ENCODE results near the gene UST. TPM values are rescaled to one million over a fixed set of nuclear protein-coding genes. Genes with fewer than 3 reads are reported as not detected.

Gene UST
- total and polyA plus RNA-seq, 2 experiments from 2014 or later, result 8.0 to 11.7 TPM

- no peaks in the 10 kb centered on the region for H3K27me3 ChIP-seq
- no peak overlapping the region for H3K4me3 ChIP-seq
- no peak overlapping the region for H2AFZ ChIP-seq
- TF ChIP-seq CTCF (IDR thresholded peaks at IDR 0.05; ENCODE audit: poor library complexity), result no peak
- no peak for TF ChIP-seq EZH2 (IDR thresholded peaks at IDR 0.05; ENCODE audit: borderline replicate concordance)
- TF ChIP-seq EZH2phosphoT487 (IDR thresholded peaks at IDR 0.05; ENCODE audit: low read depth, severe bottlenecking, unreplicated experiment), result no peak
- no peaks in the 10 kb centered on the region for H3K4me1 ChIP-seq (ENCODE audit: insufficient read depth)
- no peak for DNase-seq (ENCODE audit: low spot score)
- no peaks in the 10 kb centered on the region for H3K36me3 ChIP-seq (replicated peaks; ENCODE audit: insufficient read depth, low read depth)
- no peaks in the 10 kb centered on the region for H3K79me2 ChIP-seq
- no peak overlapping the region for H3K4me2 ChIP-seq
- no peaks in the 10 kb centered on the region for H3K9me3 ChIP-seq (ENCODE audit: low read depth)
- no peaks in the 10 kb centered on the region for H3K9me2 ChIP-seq (replicated peaks; ENCODE audit: insufficient read depth)
- H3K27ac ChIP-seq, result no peak overlapping the region
- 94% methylated on average over 2 of the region's 2 CpGs for WGBS (ENCODE audit: low lambda C conversion rate, missing lambda C conversion rate)
- no peaks in the 10 kb centered on the region for H4K20me1 ChIP-seq (ENCODE audit: insufficient read depth, poor library complexity, severe bottlenecking)
These were observed 42.9 kb upstream of the UST start for GRCh38 chr6:148703900-148704299.

- no peaks in the 10 kb centered on the region for H3K9me3 ChIP-seq (ENCODE audit: low read depth)
- no peak overlapping the region for H3K4me2 ChIP-seq
- no peaks in the 10 kb centered on the region for H3K79me2 ChIP-seq
- no peaks in the 10 kb centered on the region for H3K27me3 ChIP-seq
- H3K36me3 ChIP-seq (replicated peaks; ENCODE audit: insufficient read depth, low read depth), result no peaks in the 10 kb centered on the region
- H4K20me1 ChIP-seq (ENCODE audit: insufficient read depth, poor library complexity, severe bottlenecking), result no peaks in the 10 kb centered on the region
- no peak overlapping the region for H2AFZ ChIP-seq
- no peak overlapping the region for H3K4me3 ChIP-seq
- H3K9me2 ChIP-seq (replicated peaks; ENCODE audit: insufficient read depth), result no peaks in the 10 kb centered on the region
- H3K4me1 ChIP-seq (ENCODE audit: insufficient read depth), result no peaks in the 10 kb centered on the region
- 89% methylated on average over 7 of the region's 7 CpGs for WGBS (ENCODE audit: low lambda C conversion rate, missing lambda C conversion rate)
- TF ChIP-seq EZH2 (IDR thresholded peaks at IDR 0.05; ENCODE audit: borderline replicate concordance) (no peak), EZH2phosphoT487 (IDR thresholded peaks at IDR 0.05; ENCODE audit: low read depth, severe bottlenecking, unreplicated experiment) (no peak), CTCF (IDR thresholded peaks at IDR 0.05; ENCODE audit: poor library complexity) (no peak)
- no peak for DNase-seq (ENCODE audit: low spot score)
- H3K27ac ChIP-seq, result no peak overlapping the region
These were observed 42.2 kb upstream of the UST start for GRCh38 chr6:148704400-148705246.

- H3K79me2 ChIP-seq, result no peaks in the 10 kb centered on the region
- no peaks in the 10 kb centered on the region for H3K27me3 ChIP-seq
- H3K4me2 ChIP-seq, result no peak overlapping the region
- no peak for DNase-seq (ENCODE audit: low spot score)
- no peak overlapping the region for H3K4me3 ChIP-seq
- TF ChIP-seq EZH2 (IDR thresholded peaks at IDR 0.05; ENCODE audit: borderline replicate concordance) (no peak), EZH2phosphoT487 (IDR thresholded peaks at IDR 0.05; ENCODE audit: low read depth, severe bottlenecking, unreplicated experiment) (no peak), CTCF (IDR thresholded peaks at IDR 0.05; ENCODE audit: poor library complexity) (no peak)
- 85% methylated on average over 1 of the region's 1 CpG for WGBS (ENCODE audit: low lambda C conversion rate, missing lambda C conversion rate)
- no peak overlapping the region for H3K27ac ChIP-seq
- no peaks in the 10 kb centered on the region for H4K20me1 ChIP-seq (ENCODE audit: insufficient read depth, poor library complexity, severe bottlenecking)
- H3K4me1 ChIP-seq (ENCODE audit: insufficient read depth), result no peaks in the 10 kb centered on the region
- H3K36me3 ChIP-seq (replicated peaks; ENCODE audit: insufficient read depth, low read depth), result no peaks in the 10 kb centered on the region
- H3K9me2 ChIP-seq (replicated peaks; ENCODE audit: insufficient read depth), result no peaks in the 10 kb centered on the region
- no peaks in the 10 kb centered on the region for H3K9me3 ChIP-seq (ENCODE audit: low read depth)
- no peak overlapping the region for H2AFZ ChIP-seq
These were observed 38.1 kb upstream of the UST start for GRCh38 chr6:148708707-148709106.
